Measurements from ENCODE around the gene NDRG3.

NDRG3 gene

DNA sequence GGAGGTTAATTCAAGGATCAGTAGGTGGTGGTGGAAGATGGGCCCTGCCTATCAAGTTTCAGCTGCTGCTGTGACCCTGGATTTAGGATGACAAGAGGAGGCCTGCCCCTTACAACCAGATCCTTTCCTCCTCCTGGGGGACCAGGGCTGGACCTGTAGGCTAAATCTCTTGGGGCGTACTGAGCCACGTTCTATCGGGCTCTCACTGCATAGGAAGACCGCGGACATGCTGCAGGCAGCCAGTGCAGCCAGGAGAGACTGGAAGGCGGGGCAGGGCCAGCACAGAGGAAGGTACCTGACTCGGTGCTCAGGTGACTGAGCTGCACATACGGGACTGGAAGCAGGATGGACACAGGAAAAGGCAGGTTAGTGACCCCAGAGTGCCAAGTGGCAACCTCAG lies 91.4 kb downstream of the NDRG3 start:
- TF ChIP-seq EZH2phosphoT487 (conservative IDR thresholded peaks at IDR 0.05; ENCODE audit: low read length), result no peak
- TF ChIP-seq, protein P1, sequence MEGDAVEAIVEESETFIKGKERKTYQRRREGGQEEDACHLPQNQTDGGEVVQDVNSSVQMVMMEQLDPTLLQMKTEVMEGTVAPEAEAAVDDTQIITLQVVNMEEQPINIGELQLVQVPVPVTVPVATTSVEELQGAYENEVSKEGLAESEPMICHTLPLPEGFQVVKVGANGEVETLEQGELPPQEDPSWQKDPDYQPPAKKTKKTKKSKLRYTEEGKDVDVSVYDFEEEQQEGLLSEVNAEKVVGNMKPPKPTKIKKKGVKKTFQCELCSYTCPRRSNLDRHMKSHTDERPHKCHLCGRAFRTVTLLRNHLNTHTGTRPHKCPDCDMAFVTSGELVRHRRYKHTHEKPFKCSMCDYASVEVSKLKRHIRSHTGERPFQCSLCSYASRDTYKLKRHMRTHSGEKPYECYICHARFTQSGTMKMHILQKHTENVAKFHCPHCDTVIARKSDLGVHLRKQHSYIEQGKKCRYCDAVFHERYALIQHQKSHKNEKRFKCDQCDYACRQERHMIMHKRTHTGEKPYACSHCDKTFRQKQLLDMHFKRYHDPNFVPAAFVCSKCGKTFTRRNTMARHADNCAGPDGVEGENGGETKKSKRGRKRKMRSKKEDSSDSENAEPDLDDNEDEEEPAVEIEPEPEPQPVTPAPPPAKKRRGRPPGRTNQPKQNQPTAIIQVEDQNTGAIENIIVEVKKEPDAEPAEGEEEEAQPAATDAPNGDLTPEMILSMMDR (IDR thresholded peaks at IDR 0.05; ENCODE audit: insufficient read depth, low read length, poor library complexity, severe bottlenecking), result no peak
- H2AFZ ChIP-seq (ENCODE audit: low read depth, low read length, severe bottlenecking), result no peak overlapping the region

DNA sequence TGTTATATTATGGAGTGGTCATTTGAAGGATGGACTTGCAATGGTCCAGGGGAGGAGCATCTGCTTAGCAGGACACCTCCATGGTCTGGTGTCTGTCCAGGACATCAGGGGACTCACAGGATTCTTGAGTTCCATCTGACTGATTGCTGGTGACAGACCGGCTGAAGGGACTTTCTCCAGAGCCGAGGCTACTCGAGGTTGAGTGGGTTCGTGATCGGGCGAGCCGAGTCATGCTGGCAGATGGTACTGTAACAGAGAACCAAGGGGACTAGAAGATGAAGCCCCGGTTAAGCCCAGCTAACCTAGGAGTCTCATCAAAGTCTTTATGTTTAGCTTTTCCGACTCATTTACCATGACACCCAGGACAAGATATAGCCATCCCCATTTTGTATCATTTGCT lies 92.4 kb downstream of the NDRG3 start:
- Histone ChIP-seq H3K36me3 (ENCODE audit: low read length) (no peaks in the 10 kb centered on the region), H3K4me2 (ENCODE audit: low read depth, low read length, poor library complexity, severe bottlenecking) (no peak overlapping the region), H3K27me3 (ENCODE audit: low read length) (no peaks in the 10 kb centered on the region), H3K27ac (ENCODE audit: low read depth, low read length) (no peak overlapping the region), H3K79me2 (ENCODE audit: insufficient read depth, low read length) (no peaks in the 10 kb centered on the region), H3K9me2 (replicated peaks; ENCODE audit: insufficient read depth, low read length) (no peaks in the 10 kb centered on the region), H3K9ac (ENCODE audit: low read length) (no peak overlapping the region), H3K4me3 (ENCODE audit: insufficient read depth, low read length, poor library complexity, severe bottlenecking) (no peak overlapping the region), H3K9me3 (ENCODE audit: insufficient read depth, low read length) (no peaks in the 10 kb centered on the region), H2AFZ (ENCODE audit: low read depth, low read length, severe bottlenecking) (no peak overlapping the region), H4K20me1 (ENCODE audit: low read depth, low read length) (no peaks in the 10 kb centered on the region), H3F3A (ENCODE audit: insufficient read depth) (no peaks in the 10 kb centered on the region)
- no peak for TF ChIP-seq EZH2phosphoT487 (conservative IDR thresholded peaks at IDR 0.05; ENCODE audit: low read length)
- TF ChIP-seq, protein P1 (IDR thresholded peaks at IDR 0.05; ENCODE audit: insufficient read depth, low read length, poor library complexity, severe bottlenecking), result no peak

More for the DNA sequence above, 91.4 kb downstream of the NDRG3 start:
- Histone ChIP-seq H3K4me3 (ENCODE audit: insufficient read depth, low read length, poor library complexity, severe bottlenecking) (no peak overlapping the region), H3K9me2 (replicated peaks; ENCODE audit: insufficient read depth, low read length) (no peaks in the 10 kb centered on the region), H3K36me3 (ENCODE audit: low read length) (no peaks in the 10 kb centered on the region), H3K27ac (ENCODE audit: low read depth, low read length) (no peak overlapping the region), H3K9me3 (ENCODE audit: insufficient read depth, low read length) (no peaks in the 10 kb centered on the region), H3K27me3 (ENCODE audit: low read length) (no peaks in the 10 kb centered on the region), H3F3A (ENCODE audit: insufficient read depth) (no peaks in the 10 kb centered on the region), H3K4me2 (ENCODE audit: low read depth, low read length, poor library complexity, severe bottlenecking) (no peak overlapping the region), H4K20me1 (ENCODE audit: low read depth, low read length) (no peaks in the 10 kb centered on the region), H3K9ac (ENCODE audit: low read length) (no peak overlapping the region), H3K79me2 (ENCODE audit: insufficient read depth, low read length) (no peaks in the 10 kb centered on the region)

DNA sequence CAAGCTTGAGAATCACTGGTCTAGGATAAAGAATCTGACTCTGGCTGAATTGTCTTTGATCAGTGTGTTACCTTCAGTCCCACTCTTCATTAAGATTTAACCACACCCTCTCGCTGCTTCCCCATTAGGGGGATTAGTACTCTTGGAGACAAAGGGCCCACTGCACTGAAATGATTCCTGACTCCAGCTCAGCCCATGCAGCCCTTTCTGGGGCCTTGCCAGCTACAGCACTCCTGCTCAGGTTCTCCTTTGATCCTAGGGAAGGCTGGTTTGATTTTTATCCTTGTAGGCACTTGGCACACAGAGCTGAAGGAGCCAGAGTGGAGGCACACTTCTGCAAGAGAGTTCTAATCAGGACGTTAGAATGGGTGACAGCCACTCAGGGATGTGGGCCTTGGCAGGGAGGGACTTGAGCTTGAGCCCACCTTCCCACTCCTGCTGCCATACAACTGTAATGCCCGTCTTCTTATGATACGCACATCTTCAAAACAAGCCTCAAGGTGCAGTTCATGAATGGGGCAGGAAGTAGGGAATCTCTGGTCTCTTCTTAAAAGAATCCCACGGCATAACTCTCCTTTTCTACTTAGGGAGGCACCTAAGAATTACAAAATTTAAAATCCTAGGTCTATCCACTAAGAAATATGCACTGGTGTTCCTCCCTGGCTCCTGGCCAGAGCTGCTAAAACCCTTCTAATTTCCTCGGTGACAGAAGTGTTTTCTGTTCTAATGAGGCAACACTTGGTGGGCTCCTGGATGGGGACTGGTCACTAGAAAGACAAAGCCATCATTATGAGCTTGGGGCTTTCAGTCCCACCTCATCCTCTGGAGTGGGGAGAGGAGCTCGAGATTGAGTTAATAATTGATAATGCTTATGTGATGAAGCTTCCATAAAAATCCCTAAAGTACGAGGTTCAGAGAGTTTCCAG lies 98.4 kb downstream of the NDRG3 start:
- Histone ChIP-seq H3K4me3 (ENCODE audit: insufficient read depth, low read length, poor library complexity, severe bottlenecking) (no peak overlapping the region), H3K79me2 (ENCODE audit: insufficient read depth, low read length) (no peaks in the 10 kb centered on the region), H3K4me2 (ENCODE audit: low read depth, low read length, poor library complexity, severe bottlenecking) (no peak overlapping the region), H3K9me2 (replicated peaks; ENCODE audit: insufficient read depth, low read length) (no peaks in the 10 kb centered on the region), H3K27me3 (ENCODE audit: low read length) (no peaks in the 10 kb centered on the region), H3K9me3 (ENCODE audit: insufficient read depth, low read length) (no peaks in the 10 kb centered on the region), H4K20me1 (ENCODE audit: low read depth, low read length) (no peaks in the 10 kb centered on the region), H3K27ac (ENCODE audit: low read depth, low read length) (no peak overlapping the region), H3F3A (ENCODE audit: insufficient read depth) (no peaks in the 10 kb centered on the region), H2AFZ (ENCODE audit: low read depth, low read length, severe bottlenecking) (no peak overlapping the region), H3K9ac (ENCODE audit: low read length) (no peak overlapping the region), H3K36me3 (ENCODE audit: low read length) (no peaks in the 10 kb centered on the region)
- TF ChIP-seq, protein P1 (IDR thresholded peaks at IDR 0.05; ENCODE audit: insufficient read depth, low read length, poor library complexity, severe bottlenecking), result no peak
- no peak for TF ChIP-seq EZH2phosphoT487 (conservative IDR thresholded peaks at IDR 0.05; ENCODE audit: low read length)
